CD4-positive, alpha-beta memory T cell (primary cell): ENCODE results near the gene FBLN2. TPM values are rescaled to one million over a fixed set of nuclear protein-coding genes. Genes with fewer than 3 reads are reported as not detected.

Source experiments
- CTCF ChIA-PET: fragments of 350-600 bp; sonication (Branson Sonifier 250); formaldehyde crosslinking; loops from one replicate; lab custom pipeline; 2021; ENCODE audit warnings: inconsistent platforms; ENCODE audit not compliant: partially characterized antibody; lab: Charles Lee
- POLR2A ChIA-PET: fragments of 350-600 bp; sonication (Branson Sonifier 250); formaldehyde crosslinking; loops from one replicate; lab custom pipeline; 2021; ENCODE audit not compliant: partially characterized antibody; lab: Charles Lee
- DNase-seq, 5 donors: peaks; one replicate each; pipeline versions ENCODE4 v3.0.0 to v3.0.0-alpha.2; 2020 to 2022; ENCODE audit warnings: mixed read lengths in 1 of 5
- H3K27ac ChIP-seq: one replicate; pipeline ENCODE4 v1.7.0; 2013; ENCODE audit warnings: low read depth, low read length
- H3K27me3 ChIP-seq: 2 replicates; pipeline ENCODE4 v1.7.0; 2013; ENCODE audit warnings: mild to moderate bottlenecking, low read length, moderate library complexity; ENCODE audit not compliant: insufficient read depth
- H3K36me3 ChIP-seq: 2 replicates; pipeline ENCODE4 v1.7.0; 2013; ENCODE audit warnings: mild to moderate bottlenecking, low read length, moderate library complexity; ENCODE audit not compliant: insufficient read depth
- H3K4me1 ChIP-seq: 2 replicates; pipeline ENCODE4 v1.7.0; 2013; ENCODE audit warnings: mild to moderate bottlenecking, low read length, moderate library complexity; ENCODE audit not compliant: insufficient read depth
- H3K4me3 ChIP-seq, 2 donors: one replicate each; pipeline ENCODE4 v1.7.0; 2013; ENCODE audit warnings: low read length in 2 of 2, mild to moderate bottlenecking in 1 of 2
- H3K9me3 ChIP-seq, 2 donors: one replicate each; pipeline ENCODE4 v1.7.0; 2013; ENCODE audit warnings: low read length in 2 of 2, control low read depth in 1 of 2; ENCODE audit not compliant: control insufficient read depth in 1 of 2
- H3K27ac Mint-ChIP-seq, 7 donors: one replicate each; pipeline ENCODE4 v1.8.0; 2020 to 2021; ENCODE audit warnings: mixed read lengths in 7 of 7, mild to moderate bottlenecking in 6 of 7, inconsistent platforms in 3 of 7, moderate library complexity in 3 of 7
- H3K27me3 Mint-ChIP-seq, 2 donors: one replicate each; pipeline ENCODE4 v1.8.0; 2020 to 2021; ENCODE audit warnings: mixed read lengths in 2 of 2
- H3K36me3 Mint-ChIP-seq, 2 donors: one replicate each; pipeline ENCODE4 v1.8.0; 2020 to 2021; ENCODE audit warnings: mixed read lengths in 2 of 2, inconsistent platforms in 1 of 2, mild to moderate bottlenecking in 1 of 2
- H3K4me1 Mint-ChIP-seq, 4 donors: one replicate each; pipeline ENCODE4 v1.8.0; 2020 to 2021; ENCODE audit warnings: mixed read lengths in 4 of 4, mild to moderate bottlenecking in 1 of 4
- H3K4me3 Mint-ChIP-seq, 8 donors: one replicate each; pipeline ENCODE4 v1.8.0; 2020 to 2021; ENCODE audit warnings: mixed read lengths in 8 of 8, mild to moderate bottlenecking in 7 of 8, moderate library complexity in 6 of 8, inconsistent platforms in 3 of 8
- H3K9me3 Mint-ChIP-seq, 8 donors: one replicate each; pipeline ENCODE4 v1.8.0; 2020 to 2021; ENCODE audit warnings: mixed read lengths in 8 of 8, mild to moderate bottlenecking in 5 of 8, inconsistent platforms in 3 of 8, moderate library complexity in 1 of 8
- intact Hi-C: fragments of 100-400 bp; cut with micrococcal nuclease; formaldehyde crosslinking; loops from one replicate; pipeline ENCODE4 v1.15.1; 2023
- polyA plus RNA-seq, 2 donors: library from polyadenylated mRNA; unstranded; fragments of 300-500 nt; fragmentation: Illumina TruSeq; gene quantifications; one replicate each; pipeline ENCODE4 v1.2.3, GENCODE V29; 2021
- total RNA-seq, 2 experiments: library from RNA; stranded (reverse); gene quantifications; one replicate each; pipeline ENCODE4 v1.2.3, GENCODE V29; 2021

Gene FBLN2
- total and polyA plus RNA-seq, 4 experiments from 2014 or later = not detected

DNA sequence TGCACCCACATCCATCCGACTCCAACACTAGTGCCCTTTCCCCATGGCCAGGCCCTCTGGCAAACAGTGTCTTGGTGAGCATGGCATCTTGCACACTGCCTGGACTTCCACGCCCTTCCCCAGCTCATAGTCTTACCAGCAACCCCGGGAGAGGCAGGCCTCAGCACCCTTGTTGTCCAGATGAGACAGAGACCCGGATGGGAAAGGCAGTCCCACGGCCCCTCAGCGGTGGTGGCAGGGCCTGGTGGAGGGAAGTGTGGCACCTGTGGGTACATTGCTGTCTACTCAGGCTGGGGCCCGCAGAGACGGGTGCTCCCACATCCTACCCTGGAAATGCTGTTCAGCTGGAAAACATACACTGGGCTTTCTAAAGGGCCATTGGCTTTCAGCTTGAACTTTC, 40.4 kb upstream of the FBLN2 start:
- H3K27me3 Mint-ChIP-seq = no peaks in the 10 kb centered on the region
- no peak overlapping the region for H3K4me3 Mint-ChIP-seq
- H3K27ac Mint-ChIP-seq = no peak overlapping the region

DNA sequence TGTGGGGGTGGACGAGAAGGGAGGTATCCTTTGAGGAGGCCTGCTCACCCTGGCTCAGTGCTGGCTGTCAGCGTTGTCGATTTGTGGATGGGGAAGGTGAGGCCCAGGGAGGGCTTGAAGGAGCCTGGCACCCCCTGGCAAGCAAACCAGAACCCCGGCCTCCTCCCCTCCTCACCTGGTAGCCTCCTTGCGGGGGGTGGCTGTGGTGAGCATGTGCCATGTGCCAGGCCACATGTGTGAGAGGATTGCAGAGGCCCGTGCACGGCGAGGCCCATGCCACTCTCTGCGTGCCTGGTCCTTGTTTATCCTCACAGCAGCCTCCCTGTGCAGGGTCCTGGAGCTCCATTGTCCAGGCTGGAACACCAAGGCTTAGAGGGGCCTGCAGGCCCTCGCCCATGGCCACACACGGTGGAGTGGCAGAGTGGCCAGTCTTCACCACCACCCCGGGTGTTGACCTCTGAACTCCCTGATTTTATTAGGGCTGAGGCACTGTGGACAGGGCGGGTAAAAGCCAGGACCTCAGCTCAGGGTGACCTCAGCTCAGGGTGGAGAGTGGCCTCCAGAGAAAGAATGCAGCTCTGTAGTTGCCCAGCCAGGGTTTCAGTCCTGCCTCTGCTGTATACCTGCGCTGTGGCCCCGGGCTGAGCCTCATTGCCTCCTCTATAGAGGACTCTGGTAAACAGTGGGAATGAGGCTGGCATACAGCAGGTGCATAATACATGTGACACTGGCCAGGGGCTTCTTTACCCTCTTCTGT, 39.7 kb upstream of the FBLN2 start:
- no peaks in the 10 kb centered on the region for H3K9me3 Mint-ChIP-seq
- H3K27me3 Mint-ChIP-seq = no peaks in the 10 kb centered on the region
- H3K27ac ChIP-seq = no peak overlapping the region
- no peak overlapping the region for H3K27ac Mint-ChIP-seq
- POLR2A ChIA-PET = no interaction called here
- H3K27me3 ChIP-seq = no peaks in the 10 kb centered on the region
- no peaks in the 10 kb centered on the region for H3K9me3 ChIP-seq
- intact Hi-C loops = no loop called here
- no peaks in the 10 kb centered on the region for H3K4me1 ChIP-seq
- no peak overlapping the region for H3K4me3 Mint-ChIP-seq
- no peak overlapping the region for H3K4me3 ChIP-seq
- no peaks in the 10 kb centered on the region for H3K36me3 Mint-ChIP-seq
- CTCF ChIA-PET = interaction anchor here (0.6 to 1.2 kb wide), 2 partner anchors 13 to 417 kb away, joined by 3 read pairs; no protein-coding TSS in a partner anchor
- no peaks in the 10 kb centered on the region for H3K4me1 Mint-ChIP-seq
- no peaks in the 10 kb centered on the region for H3K36me3 ChIP-seq
- DNase-seq = no peak

More for the DNA sequence above, 40.4 kb upstream of the FBLN2 start:
- ChIA-PET POLR2A (no interaction called here), CTCF (interaction anchor here (1.2 kb wide), 1 partner anchor 416 kb away, joined by 3 read pairs; no protein-coding TSS in a partner anchor)
- Histone ChIP-seq H3K4me1 (no peaks in the 10 kb centered on the region), H3K27me3 (no peaks in the 10 kb centered on the region), H3K9me3 (no peaks in the 10 kb centered on the region), H3K36me3 (no peaks in the 10 kb centered on the region), H3K4me3 (no peak overlapping the region), H3K27ac (no peak overlapping the region)
- no peaks in the 10 kb centered on the region for H3K4me1 Mint-ChIP-seq
- H3K9me3 Mint-ChIP-seq = no peaks in the 10 kb centered on the region
- intact Hi-C loops = no loop called here
- no peak for DNase-seq
- H3K36me3 Mint-ChIP-seq = no peaks in the 10 kb centered on the region

DNA sequence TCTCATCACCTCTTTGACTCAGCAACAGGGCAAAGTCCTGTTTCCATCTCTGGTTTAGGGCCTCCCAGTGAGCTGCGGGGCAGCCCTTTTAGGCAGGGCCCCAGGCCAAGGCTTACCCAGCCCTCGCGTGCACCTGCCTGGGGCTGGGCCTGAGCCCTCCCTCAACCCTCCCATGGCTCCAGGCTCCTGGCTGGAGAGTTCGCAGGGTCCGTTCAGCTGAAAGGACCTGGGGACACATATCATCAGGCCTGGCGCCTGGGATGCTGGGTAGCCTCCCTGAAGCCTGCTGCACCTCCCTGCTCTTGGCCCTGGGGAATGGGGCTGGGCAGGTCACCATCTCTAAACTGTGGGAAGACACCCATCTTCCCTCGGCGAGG, 39.1 kb upstream of the FBLN2 start:
- H3K36me3 Mint-ChIP-seq = no peaks in the 10 kb centered on the region
- H3K27me3 ChIP-seq = no peaks in the 10 kb centered on the region

DNA sequence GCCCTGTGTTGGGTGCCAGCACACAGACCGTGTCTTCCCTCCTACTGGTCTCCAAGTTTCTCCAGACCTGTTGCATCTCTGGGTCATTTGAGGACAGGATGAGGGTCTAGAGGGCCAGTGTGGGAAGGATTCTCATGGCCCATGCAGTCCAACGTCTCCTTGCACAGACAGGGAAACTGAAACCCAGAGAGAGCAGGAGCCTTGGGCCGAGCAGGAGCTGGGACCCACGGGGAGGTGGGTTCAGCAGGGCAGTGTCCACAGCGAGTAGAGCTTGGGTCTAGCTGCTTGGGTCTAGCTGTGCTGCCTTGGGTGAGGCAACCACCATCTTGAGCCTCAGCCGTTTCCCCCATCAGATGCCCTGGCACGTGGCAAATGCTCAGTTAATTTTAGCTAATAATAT, 36.5 kb upstream of the FBLN2 start:
- H3K27ac Mint-ChIP-seq = no peak overlapping the region
- Histone ChIP-seq H3K36me3 (no peaks in the 10 kb centered on the region), H3K27ac (no peak overlapping the region), H3K4me3 (no peak overlapping the region), H3K9me3 (no peaks in the 10 kb centered on the region), H3K4me1 (no peaks in the 10 kb centered on the region), H3K27me3 (no peaks in the 10 kb centered on the region)
- ChIA-PET CTCF (no interaction called here), POLR2A (no interaction called here)
- no peaks in the 10 kb centered on the region for H3K36me3 Mint-ChIP-seq
- intact Hi-C loops = no loop called here
- H3K27me3 Mint-ChIP-seq = peaks cover 0 to 2% of the 10 kb centered on the region in 2 donors
- no peaks in the 10 kb centered on the region for H3K4me1 Mint-ChIP-seq
- no peaks in the 10 kb centered on the region for H3K9me3 Mint-ChIP-seq
- no peak overlapping the region for H3K4me3 Mint-ChIP-seq
- no peak for DNase-seq

More for the DNA sequence above, 39.1 kb upstream of the FBLN2 start:
- Mint-ChIP-seq H3K27me3 (no peaks in the 10 kb centered on the region), H3K4me3 (no peak overlapping the region), H3K27ac (no peak overlapping the region), H3K4me1 (no peaks in the 10 kb centered on the region), H3K9me3 (no peaks in the 10 kb centered on the region)
- no peak overlapping the region for H3K27ac ChIP-seq
- H3K4me1 ChIP-seq = no peaks in the 10 kb centered on the region
- ChIA-PET POLR2A (no interaction called here), CTCF (interaction anchor here (0.6 to 1.2 kb wide), 2 partner anchors 14 to 418 kb away, joined by 3 read pairs; no protein-coding TSS in a partner anchor)
- DNase-seq = no peak
- intact Hi-C loops = no loop called here
- H3K4me3 ChIP-seq = no peak overlapping the region
- no peaks in the 10 kb centered on the region for H3K9me3 ChIP-seq
- H3K36me3 ChIP-seq = no peaks in the 10 kb centered on the region

DNA sequence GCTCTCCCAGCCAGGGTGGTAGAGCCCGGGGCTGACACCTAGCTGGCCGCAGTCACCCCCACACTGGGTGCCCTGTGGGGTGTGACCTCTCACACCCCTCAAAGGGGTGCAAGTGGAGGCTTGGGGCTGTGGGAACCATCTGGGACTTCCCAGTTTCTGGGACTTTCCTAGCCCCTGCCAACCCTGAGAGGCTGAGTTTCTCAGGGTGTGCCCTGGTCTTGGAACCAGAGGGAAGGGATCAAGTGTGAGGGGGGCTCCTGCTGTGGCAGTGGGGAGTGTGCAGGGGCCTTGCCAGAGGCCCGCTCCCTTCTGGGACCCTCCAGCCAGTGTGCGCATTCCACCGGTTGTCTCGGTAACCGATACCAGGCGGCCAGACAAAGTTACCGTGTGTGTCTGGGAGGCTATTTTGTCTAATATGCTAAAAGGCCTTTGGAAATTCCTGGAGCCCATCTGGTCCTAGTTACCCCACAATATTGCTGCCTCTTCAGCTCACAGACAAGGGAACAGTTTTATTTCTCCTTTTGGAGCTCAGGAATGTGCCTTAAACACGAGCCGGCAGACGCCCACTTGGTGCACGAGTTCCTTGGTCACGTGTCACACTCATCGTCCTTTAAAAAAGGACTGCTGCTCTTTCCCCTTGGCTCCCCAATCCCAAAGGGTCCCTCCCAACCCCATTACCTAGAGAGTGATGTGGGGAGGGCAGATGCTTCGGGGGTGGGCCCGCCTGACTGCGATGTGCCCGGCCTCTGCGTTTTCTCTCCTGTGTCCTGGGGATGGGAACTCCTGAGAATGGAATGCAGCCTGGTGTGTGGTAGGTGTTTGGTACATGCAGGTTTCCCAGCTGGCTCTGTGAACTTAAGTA, 35.6 kb upstream of the FBLN2 start:
- H3K4me1 Mint-ChIP-seq = no peaks in the 10 kb centered on the region
- no peaks in the 10 kb centered on the region for H3K9me3 ChIP-seq
- intact Hi-C loops = no loop called here
- no peaks in the 10 kb centered on the region for H3K4me1 ChIP-seq
- no peaks in the 10 kb centered on the region for H3K9me3 Mint-ChIP-seq
- H3K27ac ChIP-seq = no peak overlapping the region
- H3K27me3 Mint-ChIP-seq = peaks cover 0 to 2% of the 10 kb centered on the region in 2 donors
- H3K4me3 Mint-ChIP-seq = no peak overlapping the region
- H3K4me3 ChIP-seq = no peak overlapping the region
- no peak overlapping the region for H3K27ac Mint-ChIP-seq
- H3K27me3 ChIP-seq = no peaks in the 10 kb centered on the region
- H3K36me3 ChIP-seq = no peaks in the 10 kb centered on the region
- no peak for DNase-seq
- H3K36me3 Mint-ChIP-seq = no peaks in the 10 kb centered on the region
- CTCF ChIA-PET = no interaction called here
- POLR2A ChIA-PET = no interaction called here

DNA sequence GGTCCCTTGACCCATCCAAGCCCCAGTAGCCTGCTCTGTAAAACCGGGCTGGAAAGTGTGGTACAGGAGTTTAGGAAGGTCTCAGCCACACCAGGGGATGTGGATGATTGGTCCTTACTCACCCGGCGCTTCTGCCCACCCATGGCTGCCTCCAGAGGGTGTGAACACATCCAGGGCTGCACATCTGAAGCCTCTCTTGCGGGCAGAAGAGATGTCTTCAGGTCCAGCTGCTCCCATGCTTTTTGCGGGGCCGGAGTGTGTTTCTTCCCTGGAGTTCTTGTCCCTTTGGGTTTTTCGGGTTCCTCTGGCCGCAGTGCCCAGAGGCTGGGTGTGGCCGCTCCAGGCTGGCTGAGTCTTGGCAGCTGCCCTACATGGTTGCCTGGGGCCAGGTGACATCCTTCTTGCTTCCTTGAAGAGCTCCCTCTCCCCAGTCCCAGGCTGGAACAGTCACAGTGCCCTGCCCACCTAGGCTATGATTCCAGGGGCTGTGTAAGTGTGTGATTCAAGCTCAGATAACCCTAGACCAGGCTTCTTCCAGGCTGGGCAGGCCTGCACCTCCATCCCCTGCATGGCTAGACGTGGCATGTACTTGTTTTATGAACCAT, 34.9 kb upstream of the FBLN2 start:
- no peak overlapping the region for H3K4me3 Mint-ChIP-seq

More for the DNA sequence above, 34.9 kb upstream of the FBLN2 start:
- Histone ChIP-seq H3K27me3 (no peaks in the 10 kb centered on the region), H3K27ac (no peak overlapping the region), H3K4me1 (no peaks in the 10 kb centered on the region), H3K4me3 (no peak overlapping the region), H3K9me3 (no peaks in the 10 kb centered on the region), H3K36me3 (no peaks in the 10 kb centered on the region)
- Mint-ChIP-seq H3K27me3 (peaks cover 0 to 2% of the 10 kb centered on the region in 2 donors), H3K9me3 (no peaks in the 10 kb centered on the region), H3K27ac (no peak overlapping the region), H3K36me3 (no peaks in the 10 kb centered on the region), H3K4me1 (no peaks in the 10 kb centered on the region)
- intact Hi-C loops = no loop called here
- ChIA-PET CTCF (no interaction called here), POLR2A (no interaction called here)
- DNase-seq = no peak
